ENCODE measurements around the gene CTU2. TPM values are rescaled to one million over a fixed set of nuclear protein-coding genes. Genes with fewer than 3 reads are reported as not detected.

The CTU2 gene
- total RNA-seq, 1 donor from 2014 or later = 27.1 TPM

DNA sequence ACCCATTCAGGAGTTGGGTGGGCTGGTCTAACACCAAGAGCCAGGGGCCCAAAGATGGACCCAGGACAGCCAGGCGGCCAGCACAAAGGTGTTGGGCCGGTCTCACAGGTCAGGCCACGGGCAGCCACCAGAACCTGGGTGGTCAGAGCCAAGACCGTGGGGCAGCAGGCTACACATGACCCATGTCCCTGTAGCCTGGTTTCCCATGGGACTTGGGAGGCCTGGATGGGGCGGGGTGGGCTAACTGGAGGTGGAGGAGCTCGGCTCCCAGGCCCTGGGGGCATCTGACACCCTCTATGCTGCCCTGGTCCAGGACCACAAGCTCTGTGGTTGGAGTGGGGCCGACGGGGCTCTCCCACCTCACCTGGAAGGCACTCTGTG, 17.2 kb downstream of the CTU2 start:
- H3K36me3 Mint-ChIP-seq = no peaks in the 10 kb centered on the region
- TF ChIP-seq, protein P1, sequence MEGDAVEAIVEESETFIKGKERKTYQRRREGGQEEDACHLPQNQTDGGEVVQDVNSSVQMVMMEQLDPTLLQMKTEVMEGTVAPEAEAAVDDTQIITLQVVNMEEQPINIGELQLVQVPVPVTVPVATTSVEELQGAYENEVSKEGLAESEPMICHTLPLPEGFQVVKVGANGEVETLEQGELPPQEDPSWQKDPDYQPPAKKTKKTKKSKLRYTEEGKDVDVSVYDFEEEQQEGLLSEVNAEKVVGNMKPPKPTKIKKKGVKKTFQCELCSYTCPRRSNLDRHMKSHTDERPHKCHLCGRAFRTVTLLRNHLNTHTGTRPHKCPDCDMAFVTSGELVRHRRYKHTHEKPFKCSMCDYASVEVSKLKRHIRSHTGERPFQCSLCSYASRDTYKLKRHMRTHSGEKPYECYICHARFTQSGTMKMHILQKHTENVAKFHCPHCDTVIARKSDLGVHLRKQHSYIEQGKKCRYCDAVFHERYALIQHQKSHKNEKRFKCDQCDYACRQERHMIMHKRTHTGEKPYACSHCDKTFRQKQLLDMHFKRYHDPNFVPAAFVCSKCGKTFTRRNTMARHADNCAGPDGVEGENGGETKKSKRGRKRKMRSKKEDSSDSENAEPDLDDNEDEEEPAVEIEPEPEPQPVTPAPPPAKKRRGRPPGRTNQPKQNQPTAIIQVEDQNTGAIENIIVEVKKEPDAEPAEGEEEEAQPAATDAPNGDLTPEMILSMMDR (conservative IDR thresholded peaks at IDR 0.05) = no peak
- H3K4me3 Mint-ChIP-seq = no peak overlapping the region
- H3K9me3 Mint-ChIP-seq = no peaks in the 10 kb centered on the region
- no peaks in the 10 kb centered on the region for H3K4me1 Mint-ChIP-seq (ENCODE audit: unreplicated experiment)
- no peaks in the 10 kb centered on the region for H3K27me3 Mint-ChIP-seq
- no peak for DNase-seq (ENCODE audit: extremely low spot score, unreplicated experiment)
- no peak overlapping the region for H3K27ac Mint-ChIP-seq

DNA sequence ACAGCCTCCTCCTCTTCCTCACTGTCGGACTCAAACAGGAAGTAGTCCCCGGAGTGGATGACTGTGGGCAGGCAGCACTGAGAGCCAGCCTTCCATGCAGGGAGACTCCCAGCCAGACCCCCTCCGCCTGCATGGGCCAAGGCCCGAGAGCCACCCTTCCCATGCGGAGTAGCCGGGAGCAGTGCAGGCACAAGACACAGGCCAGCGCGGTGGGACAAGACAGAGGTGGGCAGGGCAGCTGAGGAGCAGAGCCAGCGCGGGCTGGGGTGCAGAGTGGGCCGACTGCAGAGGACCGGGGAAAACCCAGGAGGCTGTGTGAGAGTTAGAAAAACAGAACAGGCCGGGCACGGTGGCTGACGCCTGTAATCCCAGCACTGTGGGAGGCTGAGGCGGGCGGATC, 17.6 kb downstream of the CTU2 start:
- Mint-ChIP-seq H3K36me3 (no peaks in the 10 kb centered on the region), H3K9me3 (no peaks in the 10 kb centered on the region), H3K4me3 (no peak overlapping the region), H3K4me1 (ENCODE audit: unreplicated experiment) (no peaks in the 10 kb centered on the region), H3K27me3 (no peaks in the 10 kb centered on the region), H3K27ac (no peak overlapping the region)
- DNase-seq (ENCODE audit: extremely low spot score, unreplicated experiment) = no peak
- TF ChIP-seq, protein P1 (conservative IDR thresholded peaks at IDR 0.05) = no peak

DNA sequence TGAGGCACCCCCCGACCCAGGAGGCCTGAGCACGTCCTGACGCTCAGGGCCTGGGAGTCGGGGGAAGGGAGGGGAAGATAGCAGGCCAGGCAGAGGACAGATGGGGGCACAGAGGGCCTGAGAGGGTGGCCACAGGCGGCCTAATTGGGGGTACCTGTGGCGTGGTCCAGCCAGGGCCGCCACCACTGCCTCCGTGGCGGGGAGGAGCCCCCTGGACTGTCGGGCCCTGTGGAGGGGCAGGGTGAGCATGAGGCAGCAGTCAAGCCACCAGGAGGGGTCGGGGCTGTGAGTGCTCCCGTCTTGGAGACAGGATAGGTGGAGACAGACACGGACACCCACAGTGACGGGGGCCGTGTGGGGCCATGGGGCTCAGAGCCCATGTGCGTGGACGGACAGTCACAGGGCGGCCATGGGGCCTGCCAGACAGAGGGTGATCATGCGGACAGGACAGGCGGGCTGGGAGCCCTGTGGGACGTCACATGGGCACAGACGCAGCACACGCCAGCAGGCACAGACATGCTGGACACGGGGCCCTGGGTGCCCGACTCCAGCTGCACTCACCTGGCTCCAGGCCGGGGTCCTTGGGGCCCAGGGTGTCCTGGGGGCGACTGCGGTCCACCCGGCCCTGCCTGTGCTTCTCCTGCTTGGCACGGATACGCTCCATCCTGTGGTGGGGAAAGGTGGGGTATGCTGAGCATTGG, 18.7 kb downstream of the CTU2 start:
- no peaks in the 10 kb centered on the region for H3K9me3 Mint-ChIP-seq
- H3K36me3 Mint-ChIP-seq = no peaks in the 10 kb centered on the region
- no peak overlapping the region for H3K4me3 Mint-ChIP-seq
- H3K27ac Mint-ChIP-seq = no peak overlapping the region
- no peaks in the 10 kb centered on the region for H3K27me3 Mint-ChIP-seq
- DNase-seq (ENCODE audit: extremely low spot score, unreplicated experiment) = no peak
- TF ChIP-seq, protein P1 (conservative IDR thresholded peaks at IDR 0.05) = no peak
- H3K4me1 Mint-ChIP-seq (ENCODE audit: unreplicated experiment) = no peaks in the 10 kb centered on the region

DNA sequence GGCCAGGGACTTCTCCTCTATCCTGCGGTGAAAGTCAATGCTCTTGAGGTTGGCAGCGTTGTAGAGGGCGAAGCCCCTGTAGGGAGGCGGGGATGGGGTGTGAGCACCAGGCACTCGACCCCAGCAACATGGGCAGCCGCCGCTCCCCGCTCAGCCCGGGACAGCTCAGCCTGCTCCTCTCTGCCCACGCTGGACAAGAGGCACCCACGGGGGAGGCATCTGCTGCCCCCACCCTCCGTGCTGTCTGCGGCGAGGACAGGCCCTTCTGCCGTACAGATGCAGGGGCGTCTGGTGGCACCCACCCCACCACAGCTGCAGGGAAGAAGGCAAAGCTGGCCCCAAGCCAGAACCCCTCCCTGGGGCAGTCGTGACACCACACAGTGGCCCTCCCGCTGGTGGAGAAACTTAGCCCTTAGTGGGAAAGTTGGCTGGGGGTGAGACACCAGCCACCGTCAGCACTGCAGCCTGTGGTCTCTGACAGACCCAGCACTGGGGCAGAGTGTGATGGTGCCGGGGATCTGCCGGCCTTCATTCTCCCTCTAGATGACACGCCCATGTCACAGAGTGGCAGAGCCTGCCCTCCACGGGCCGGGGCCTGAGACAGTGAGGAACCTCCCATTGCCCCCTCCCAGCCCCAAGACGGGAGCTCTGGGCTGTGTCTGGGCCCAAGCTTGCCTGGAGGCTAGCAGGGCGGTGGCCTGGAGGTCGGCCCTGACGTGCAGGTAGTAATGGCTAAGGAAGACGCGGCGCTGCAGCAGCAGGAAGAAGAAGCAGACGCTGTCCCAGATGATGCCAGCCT, 19.5 kb downstream of the CTU2 start:
- Mint-ChIP-seq H3K27me3 (no peaks in the 10 kb centered on the region), H3K9me3 (no peaks in the 10 kb centered on the region), H3K4me3 (no peak overlapping the region), H3K4me1 (ENCODE audit: unreplicated experiment) (no peaks in the 10 kb centered on the region), H3K36me3 (no peaks in the 10 kb centered on the region), H3K27ac (no peak overlapping the region)
- DNase-seq (ENCODE audit: extremely low spot score, unreplicated experiment) = no peak
- TF ChIP-seq, protein P1 (conservative IDR thresholded peaks at IDR 0.05) = no peak

DNA sequence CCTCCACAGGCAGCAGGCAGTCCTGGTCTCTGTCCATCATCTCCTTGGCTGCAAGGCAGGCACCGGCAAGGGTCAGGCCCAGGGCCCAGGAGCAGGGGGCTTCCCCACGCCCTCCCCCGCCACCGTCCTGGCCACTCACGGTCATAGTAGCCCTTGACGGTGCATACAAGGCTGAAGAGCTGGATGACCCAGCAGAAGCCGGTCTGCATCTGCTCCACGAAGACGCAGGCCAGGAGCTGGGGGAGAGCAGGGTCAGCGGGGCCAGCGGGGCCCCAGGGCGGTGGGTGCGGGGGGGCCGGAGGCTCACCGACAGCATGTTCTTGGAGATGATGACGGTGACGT, 20.1 kb downstream of the CTU2 start:
- no peaks in the 10 kb centered on the region for H3K36me3 Mint-ChIP-seq
- H3K4me3 Mint-ChIP-seq = no peak overlapping the region
- H3K4me1 Mint-ChIP-seq (ENCODE audit: unreplicated experiment) = no peaks in the 10 kb centered on the region
- H3K27me3 Mint-ChIP-seq = no peaks in the 10 kb centered on the region
- no peak for DNase-seq (ENCODE audit: extremely low spot score, unreplicated experiment)
- H3K27ac Mint-ChIP-seq = no peak overlapping the region
- TF ChIP-seq, protein P1 (conservative IDR thresholded peaks at IDR 0.05) = no peak
- no peaks in the 10 kb centered on the region for H3K9me3 Mint-ChIP-seq
